HepG2 (cell line): ENCODE results near the gene NT5C. TPM values are rescaled to one million over a fixed set of nuclear protein-coding genes. Genes with fewer than 3 reads are reported as not detected.
"Not testable (repeated sequence)": the region's sequence is repeated elsewhere in the genome, so short reads cannot be mapped to it uniquely, and the experiment has no call there.

Experiments used
- ATAC-seq: fragments of 200-7000 bp; cut with Tn5 transposase; 3 replicates; pipeline ENCODE4 v1.9.1; 2020; ENCODE audit warnings: mild to moderate bottlenecking, moderate library complexity
- BruUV-seq: library from RNA; stranded (reverse); fragments of 400-500 nt; replicated peaks from 2 replicates; lab custom pipeline; 2021; lab: Mats Ljungman, UMichigan
- CTCF ChIA-PET: fragments of 300-600 bp; formaldehyde crosslinking; extraction: SDS; loops from one replicate; lab custom pipeline; 2021; ENCODE audit warnings: low total read pairs, inconsistent platforms, low intra/inter-chr PET ratio; lab: Yijun Ruan, JAX
- POLR2A ChIA-PET: fragments of 350-600 bp; sonication (Branson Sonifier 250); formaldehyde crosslinking; loops from one replicate; lab custom pipeline; 2020; ENCODE audit warnings: antibody characterized with exemption, inconsistent platforms; lab: Yijun Ruan, JAX
- DNase-seq: peaks from one replicate; pipeline ENCODE4 v3.0.0-alpha.2; 2015; ENCODE audit warnings: low spot score
- FAIRE-seq: peaks from 3 replicates; lab custom pipeline; 2011; peaks lifted over from hg19 to GRCh38; lab: Jason Lieb, UNC
- H2AFZ ChIP-seq: one replicate; pipeline ENCODE4 v1.6.1; 2011; ENCODE audit warnings: low read length, inconsistent platforms
- H3K27ac ChIP-seq: fragments of 300-600 bp; 3 replicates; pipeline ENCODE4 v1.8.0; 2011; ENCODE audit warnings: mixed run types, mild to moderate bottlenecking, mixed read lengths, low read length, inconsistent platforms; ENCODE audit not compliant: insufficient read depth; ENCODE audit errors: extremely low read length
- H3K27me3 ChIP-seq, 2 experiments: fragments of 200-600 bp in 1 of 2; 2 replicates in 1 of 2; 3 replicates in 1 of 2; pipeline versions ENCODE4 v1.6.0 to v1.8.0; 2011; ENCODE audit warnings: low read length in 2 of 2, mild to moderate bottlenecking in 2 of 2, moderate library complexity in 2 of 2, inconsistent platforms in 1 of 2; ENCODE audit not compliant: insufficient read depth in 2 of 2, control insufficient read depth in 1 of 2
- H3K36me3 ChIP-seq, 2 experiments: fragments of 200-600 bp in 1 of 2; replicated peaks in 1 of 2; 2 replicates in 1 of 2; 3 replicates in 1 of 2; pipeline versions ENCODE4 v1.5.1 to v1.8.0; 2011; ENCODE audit warnings: low read length in 2 of 2, inconsistent platforms in 1 of 2; ENCODE audit not compliant: insufficient read depth in 2 of 2, control insufficient read depth in 1 of 2
- H3K4me1 ChIP-seq: 2 replicates; pipeline ENCODE4 v1.5.1; 2012; ENCODE audit warnings: low read length, inconsistent platforms; ENCODE audit not compliant: insufficient read depth
- H3K4me2 ChIP-seq: 2 replicates; pipeline ENCODE4 v1.6.0; 2011; ENCODE audit warnings: low read depth, low read length, inconsistent platforms
- H3K4me3 ChIP-seq, 3 experiments: fragments of 200-600 bp in 1 of 3; sonication (generic), shearing (Covaris generic) in 1 of 3; replicated peaks in 1 of 3; 2 replicates each; pipeline ENCODE4 v1.5.1; 2011 to 2016; ENCODE audit warnings: low read length in 3 of 3, inconsistent platforms in 2 of 3, low read depth in 2 of 3, mild to moderate bottlenecking in 2 of 3, control low read depth in 1 of 3, mixed read lengths in 1 of 3; ENCODE audit not compliant: insufficient read depth in 1 of 3
- H3K79me2 ChIP-seq: one replicate; pipeline ENCODE4 v1.6.1; 2011; ENCODE audit warnings: low read length, inconsistent platforms; ENCODE audit not compliant: insufficient read depth
- H3K9ac ChIP-seq: 2 replicates; pipeline ENCODE4 v1.6.0; 2011; ENCODE audit warnings: mild to moderate bottlenecking, low read depth, low read length, inconsistent platforms; ENCODE audit not compliant: insufficient read depth
- H3K9me3 ChIP-seq: 2 replicates; pipeline ENCODE4 v1.5.1; 2012; ENCODE audit warnings: mild to moderate bottlenecking, low read length
- H4K20me1 ChIP-seq: 2 replicates; pipeline ENCODE4 v1.6.0; 2011; ENCODE audit warnings: inconsistent platforms, mild to moderate bottlenecking, low read length, moderate library complexity; ENCODE audit not compliant: insufficient read depth
- GFI1 ChIP-seq: sonication (generic); formaldehyde crosslinking; IDR thresholded peaks from 2 replicates; pipeline ENCODE4 v1.5.0; 2020; ENCODE audit warnings: missing genetic modification reagents, mild to moderate bottlenecking, borderline replicate concordance
- MED8 ChIP-seq: sonication (generic); formaldehyde crosslinking; IDR thresholded peaks from 2 replicates; pipeline ENCODE4 v1.8.1; 2023; ENCODE audit warnings: mild to moderate bottlenecking, missing genetic modification reagents; ENCODE audit not compliant: insufficient replicate concordance
- PHF20 ChIP-seq: sonication (generic); formaldehyde crosslinking; IDR thresholded peaks from 2 replicates; pipeline ENCODE4 v1.5.0; 2020; ENCODE audit warnings: mild to moderate bottlenecking, missing genetic modification reagents
- RFXANK ChIP-seq: IDR thresholded peaks from 2 replicates; pipeline ENCODE4 v1.6.1; 2016
- whole genome bisulfite sequencing: methylation state at CpG from one replicate; pipeline ENCODE4 v1.1.6; 2017; ENCODE audit warnings: low lambda C conversion rate; 5-methylcytosine and 5-hydroxymethylcytosine counted together
- in situ Hi-C: cut with HindIII; loops from 2 replicates; pipeline ENCODE4 v1.10.0; 2017; ENCODE audit warnings: low pct_unique_long_range_greater_than_20kb; ENCODE audit not compliant: extremely low pct_ligation_motif_present
- intact Hi-C: fragments of 100-400 bp; cut with micrococcal nuclease; formaldehyde crosslinking; loops from one replicate; pipeline ENCODE4 v1.10.0; 2022; ENCODE audit not compliant: unreplicated experiment
- polyA plus RNA-seq, 8 experiments: library from polyadenylated mRNA; depleted of rRNA in 3 of 8; stranded (reverse) in 7 of 8; unstranded in 1 of 8; fragments of >200 nt; fragmentation: Illumina TruSeq in 4 of 8; extraction: Trizol in 4 of 8; gene quantifications; 2 replicates each; pipeline versions ENCODE4 v1.2.1 to v1.2.3, GENCODE V29; 2011 to 2016; ENCODE audit warnings: low read depth in 4 of 8, missing spikeins in 1 of 8, mixed read lengths in 1 of 8; ENCODE audit not compliant: insufficient read depth in 1 of 8
- total RNA-seq, 5 experiments: library from RNA; depleted of rRNA; stranded (reverse); fragments of >200 nt; fragmentation: Illumina TruSeq; extraction: Trizol; gene quantifications; 2 replicates each; pipeline ENCODE4 v1.2.3, GENCODE V29; 2016; ENCODE audit warnings: low read depth in 1 of 5
- TF ChIP-seq, protein P1 (sequence below): sonication (generic); formaldehyde crosslinking; IDR thresholded peaks from 2 replicates; pipeline ENCODE4 v1.4.0; 2020; ENCODE audit warnings: low read depth, mild to moderate bottlenecking, missing genetic modification reagents
- TF ChIP-seq, protein P2 (sequence below): sonication (generic); formaldehyde crosslinking; IDR thresholded peaks from 2 replicates; pipeline ENCODE4 v1.5.0; 2020; ENCODE audit warnings: mild to moderate bottlenecking, missing genetic modification reagents
- TF ChIP-seq, protein P3 (sequence below): fragments of 450-650 bp; IDR thresholded peaks from 2 replicates; pipeline ENCODE4 v1.6.1; 2017

Gene NT5C
- total and polyA plus RNA-seq, 2 of the 13 experiments (the other 11 are each of a cell fraction or from before 2014, with no cell fraction given), result 42.8 to 48.6 TPM

DNA sequence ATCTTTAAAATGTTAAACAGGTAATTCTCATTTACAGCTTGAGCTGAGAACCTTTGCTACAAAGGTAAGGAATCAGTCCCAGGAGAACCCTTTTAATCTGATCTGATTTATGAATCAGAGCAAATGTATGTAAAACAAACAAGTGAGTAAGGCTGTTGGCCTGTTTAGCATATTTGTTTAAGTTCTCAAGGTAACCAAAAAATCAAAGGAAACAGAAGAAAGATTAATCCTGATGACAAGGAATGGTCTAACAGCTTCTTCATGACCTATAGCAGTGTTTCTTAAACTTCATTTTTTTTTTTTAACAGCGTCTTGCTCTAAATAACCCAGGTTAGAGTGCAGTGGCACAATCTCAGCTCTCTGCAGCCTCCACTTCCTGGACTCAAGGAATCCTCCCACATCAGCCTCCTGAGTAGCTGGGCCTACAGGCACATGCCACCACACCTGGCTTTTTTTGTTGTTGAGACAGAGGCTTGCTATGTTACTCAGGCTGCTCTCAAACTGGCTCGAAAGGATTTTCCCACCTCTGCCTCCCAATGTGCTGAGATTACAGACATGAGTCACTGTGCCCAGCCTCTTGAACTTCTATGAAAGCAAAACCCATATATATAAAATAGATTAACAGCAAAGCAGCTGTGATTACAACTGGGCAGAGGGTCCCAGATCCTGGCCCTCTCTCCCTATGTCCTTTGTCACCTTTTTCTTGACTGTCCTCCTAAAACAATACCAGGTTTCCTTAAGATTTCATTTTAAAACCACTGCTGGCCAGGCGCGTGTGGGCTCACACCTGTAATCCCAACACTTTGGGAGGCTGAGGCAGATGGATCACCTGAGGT is 27.9 kb upstream of the NT5C start:
- ChIA-PET POLR2A (no interaction called here), CTCF (no interaction called here)
- H3K27me3 ChIP-seq, result no peaks in the 10 kb centered on the region
- no peak overlapping the region for H2AFZ ChIP-seq
- no peak overlapping the region for H3K27ac ChIP-seq
- H3K9me3 ChIP-seq, result no peaks in the 10 kb centered on the region
- peaks cover 28% of the 10 kb centered on the region for H3K4me1 ChIP-seq
- no peak for ATAC-seq
- H3K36me3 ChIP-seq, result no peaks in the 10 kb centered on the region
- no peak for FAIRE-seq
- no peak overlapping the region for H3K9ac ChIP-seq
- H3K4me2 ChIP-seq, result no peak overlapping the region
- intact Hi-C loops (no loop called here), in situ Hi-C loops (no loop called here)
- WGBS, result 82% methylated on average over 4 of the region's 4 CpGs
- DNase-seq, result no peak
- no peak overlapping the region for H3K4me3 ChIP-seq
- no peaks in the 10 kb centered on the region for H4K20me1 ChIP-seq
- no peaks in the 10 kb centered on the region for H3K79me2 ChIP-seq
- no TSS peak for BruUV-seq
- TF ChIP-seq RFXANK (CRISPR knock-in tag) (no peak), PHF20 (CRISPR knock-in tag) (no peak), MED8 (CRISPR knock-in tag) (no peak), GFI1 (CRISPR knock-in tag) (peak; percentile 48; the same call in 1 of the 2 replicates)
- TF ChIP-seq, protein P1, sequence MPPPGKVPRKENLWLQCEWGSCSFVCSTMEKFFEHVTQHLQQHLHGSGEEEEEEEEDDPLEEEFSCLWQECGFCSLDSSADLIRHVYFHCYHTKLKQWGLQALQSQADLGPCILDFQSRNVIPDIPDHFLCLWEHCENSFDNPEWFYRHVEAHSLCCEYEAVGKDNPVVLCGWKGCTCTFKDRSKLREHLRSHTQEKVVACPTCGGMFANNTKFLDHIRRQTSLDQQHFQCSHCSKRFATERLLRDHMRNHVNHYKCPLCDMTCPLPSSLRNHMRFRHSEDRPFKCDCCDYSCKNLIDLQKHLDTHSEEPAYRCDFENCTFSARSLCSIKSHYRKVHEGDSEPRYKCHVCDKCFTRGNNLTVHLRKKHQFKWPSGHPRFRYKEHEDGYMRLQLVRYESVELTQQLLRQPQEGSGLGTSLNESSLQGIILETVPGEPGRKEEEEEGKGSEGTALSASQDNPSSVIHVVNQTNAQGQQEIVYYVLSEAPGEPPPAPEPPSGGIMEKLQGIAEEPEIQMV (CRISPR knock-in tag), result no peak
- TF ChIP-seq, protein P2, sequence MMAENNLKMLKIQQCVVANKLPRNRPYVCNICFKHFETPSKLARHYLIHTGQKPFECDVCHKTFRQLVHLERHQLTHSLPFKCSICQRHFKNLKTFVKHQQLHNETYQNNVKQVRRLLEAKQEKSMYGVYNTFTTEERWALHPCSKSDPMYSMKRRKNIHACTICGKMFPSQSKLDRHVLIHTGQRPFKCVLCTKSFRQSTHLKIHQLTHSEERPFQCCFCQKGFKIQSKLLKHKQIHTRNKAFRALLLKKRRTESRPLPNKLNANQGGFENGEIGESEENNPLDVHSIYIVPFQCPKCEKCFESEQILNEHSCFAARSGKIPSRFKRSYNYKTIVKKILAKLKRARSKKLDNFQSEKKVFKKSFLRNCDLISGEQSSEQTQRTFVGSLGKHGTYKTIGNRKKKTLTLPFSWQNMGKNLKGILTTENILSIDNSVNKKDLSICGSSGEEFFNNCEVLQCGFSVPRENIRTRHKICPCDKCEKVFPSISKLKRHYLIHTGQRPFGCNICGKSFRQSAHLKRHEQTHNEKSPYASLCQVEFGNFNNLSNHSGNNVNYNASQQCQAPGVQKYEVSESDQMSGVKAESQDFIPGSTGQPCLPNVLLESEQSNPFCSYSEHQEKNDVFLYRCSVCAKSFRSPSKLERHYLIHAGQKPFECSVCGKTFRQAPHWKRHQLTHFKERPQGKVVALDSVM, result peak; percentile 83
- TF ChIP-seq, protein P3, sequence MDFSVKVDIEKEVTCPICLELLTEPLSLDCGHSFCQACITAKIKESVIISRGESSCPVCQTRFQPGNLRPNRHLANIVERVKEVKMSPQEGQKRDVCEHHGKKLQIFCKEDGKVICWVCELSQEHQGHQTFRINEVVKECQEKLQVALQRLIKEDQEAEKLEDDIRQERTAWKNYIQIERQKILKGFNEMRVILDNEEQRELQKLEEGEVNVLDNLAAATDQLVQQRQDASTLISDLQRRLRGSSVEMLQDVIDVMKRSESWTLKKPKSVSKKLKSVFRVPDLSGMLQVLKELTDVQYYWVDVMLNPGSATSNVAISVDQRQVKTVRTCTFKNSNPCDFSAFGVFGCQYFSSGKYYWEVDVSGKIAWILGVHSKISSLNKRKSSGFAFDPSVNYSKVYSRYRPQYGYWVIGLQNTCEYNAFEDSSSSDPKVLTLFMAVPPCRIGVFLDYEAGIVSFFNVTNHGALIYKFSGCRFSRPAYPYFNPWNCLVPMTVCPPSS, result no peak

DNA sequence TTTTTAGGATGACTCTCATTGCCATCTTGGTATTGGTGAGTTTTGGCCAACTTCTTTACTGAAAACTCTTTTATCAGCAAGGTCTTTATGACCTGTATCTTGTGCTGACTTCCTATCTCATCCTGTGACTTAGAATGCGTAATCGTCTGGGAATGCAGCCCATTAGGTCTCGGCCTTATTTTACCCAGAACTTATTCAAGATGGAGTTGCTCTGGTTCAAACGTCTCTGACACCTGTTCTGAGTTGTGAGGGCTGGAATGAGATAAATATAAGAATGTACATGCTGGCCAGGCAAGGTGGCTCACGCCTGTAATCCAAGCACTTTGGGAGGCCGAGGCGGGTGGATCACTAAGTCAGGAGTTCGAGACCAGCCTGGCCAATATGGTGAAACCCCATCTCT is 26.9 kb upstream of the NT5C start:
- WGBS, result 96% methylated on average over 8 of the region's 8 CpGs
- in situ Hi-C loops, CTCF ChIA-PET, H2AFZ ChIP-seq, DNase-seq, H3K27me3 ChIP-seq, H3K79me2 ChIP-seq, H3K4me3 ChIP-seq, H3K4me2 ChIP-seq, H3K27ac ChIP-seq, H3K9me3 ChIP-seq, H4K20me1 ChIP-seq, ATAC-seq, POLR2A ChIA-PET, FAIRE-seq, H3K9ac ChIP-seq, BruUV-seq, intact Hi-C loops, H3K36me3 ChIP-seq: not testable (repeated sequence)
- peaks cover 25% of the 10 kb centered on the region for H3K4me1 ChIP-seq
